H1 (cell line): Measurements from ENCODE around the gene SLC13A1. TPM values are rescaled to one million over a fixed set of nuclear protein-coding genes. Genes with fewer than 3 reads are reported as not detected.

Experiments
- CTCF ChIP-seq, 3 experiments: IDR thresholded peaks; 1 replicate in 2 of 3; 2 replicates in 1 of 3; pipeline versions ENCODE4 v1.5.1 to v1.6.1; 2011; ENCODE audit warnings: low read length in 3 of 3, mild to moderate bottlenecking in 3 of 3, inconsistent platforms in 2 of 3, low read depth in 1 of 3, moderate library complexity in 1 of 3; ENCODE audit not compliant: insufficient read depth in 1 of 3; ENCODE audit errors: control extremely low read depth in 1 of 3
- POLR2AphosphoS5 ChIP-seq: IDR thresholded peaks from 2 replicates; pipeline ENCODE4 v1.6.1; 2011; ENCODE audit warnings: low read depth, low read length
- RAD21 ChIP-seq, 2 experiments: IDR thresholded peaks in 1 of 2; conservative IDR thresholded peaks in 1 of 2; 2 replicates each; pipeline ENCODE4 v1.6.1; 2011; ENCODE audit warnings: low read depth in 2 of 2, low read length in 2 of 2, improper control_type of control experiment in 1 of 2, inconsistent platforms in 1 of 2, mild to moderate bottlenecking in 1 of 2, moderate library complexity in 1 of 2
- SIX5 ChIP-seq: IDR thresholded peaks from 2 replicates; pipeline ENCODE4 v1.6.1; 2011; ENCODE audit warnings: mild to moderate bottlenecking, low read depth, low read length
- polyA plus RNA-seq, 7 experiments: library from polyadenylated mRNA; depleted of rRNA in 3 of 7; stranded (reverse) in 5 of 7; unstranded in 2 of 7; fragments of >200 nt in 5 of 7; fragments of 200-250 nt in 2 of 7; gene quantifications; 1 replicate in 5 of 7; 2 replicates in 1 of 7; 4 replicates in 1 of 7; pipeline versions ENCODE4 v1.2.1 to v1.2.3, GENCODE V29; 2011 to 2013; ENCODE audit warnings: missing spikeins in 2 of 7, mixed read lengths in 2 of 7
- total RNA-seq: library from RNA; stranded (reverse); fragmentation: NEBNext Ultra II Directional; extraction: Animal tissue kit (Norgen Biotek cat#: 25700); gene quantifications from 2 replicates; pipeline ENCODE4 v1.2.1, GENCODE V29; 2021

The SLC13A1 gene
- total and polyA plus RNA-seq, 2 of the 8 experiments (the other 6 are each of a cell fraction or from before 2014, with no cell fraction given): not detected

GRCh38 chr7:123201901-123202300 is 2.1 kb upstream of the SLC13A1 start (continued):
- TF ChIP-seq SIX5: no peak
- TF ChIP-seq RAD21 (IDR thresholded peaks at IDR 0.05 in 1 of 2, conservative IDR thresholded peaks at IDR 0.05 in 1 of 2; ENCODE audit: low read depth in 2 of 2, low read length in 2 of 2): no peak
- TF ChIP-seq CTCF (IDR thresholded peaks at IDR 0.05; ENCODE audit: control extremely low read depth in 1 of 3, insufficient read depth in 1 of 3, low read depth in 1 of 3, low read length in 3 of 3): no peak
- no peak for TF ChIP-seq POLR2AphosphoS5
